HEK293 (cell line): ENCODE measurements around the gene PRKCE.

ENCODE experiments used
- CTCF ChIA-PET: fragments of 350-600 bp; formaldehyde crosslinking; extraction: SDS; loops from one replicate; lab custom pipeline; 2021; ENCODE audit warnings: antibody characterized with exemption; lab: Yijun Ruan, JAX
- POLR2A ChIA-PET: fragments of 300-600 bp; formaldehyde crosslinking; extraction: SDS; loops from one replicate; lab custom pipeline; 2020; ENCODE audit warnings: antibody characterized with exemption, inconsistent platforms; lab: Yijun Ruan, JAX
- H3K27ac ChIP-seq: fragments of 200-500 bp; sonication (Bioruptor generic); 2 replicates; pipeline ENCODE4 v1.5.1; 2014; ENCODE audit warnings: low read depth, low read length, control low read depth, inconsistent platforms; ENCODE audit errors: extremely low read depth
- H3K36me3 ChIP-seq, 2 experiments: fragments of 200-500 bp in 1 of 2; sonication (Bioruptor generic) in 1 of 2; 1 replicate in 1 of 2; 2 replicates in 1 of 2; pipeline ENCODE4 v1.5.1; 2014 to 2017; ENCODE audit warnings: inconsistent platforms in 2 of 2, low read length in 2 of 2; ENCODE audit not compliant: control insufficient read depth in 2 of 2, insufficient read depth in 1 of 2
- H3K4me1 ChIP-seq: fragments of 200-500 bp; sonication (Bioruptor generic); 2 replicates; pipeline ENCODE4 v1.5.1; 2014; ENCODE audit warnings: mild to moderate bottlenecking, low read length, inconsistent platforms; ENCODE audit not compliant: control insufficient read depth, insufficient read depth
- H3K4me3 ChIP-seq: 2 replicates; pipeline ENCODE4 v1.5.1; 2011; ENCODE audit warnings: low read depth, mild to moderate bottlenecking, control low read depth, low read length, moderate library complexity
- H3K9me3 ChIP-seq: fragments of 200-500 bp; sonication (Bioruptor generic); 2 replicates; pipeline ENCODE4 v1.5.1; 2014; ENCODE audit warnings: low read depth, low read length, inconsistent platforms; ENCODE audit not compliant: control insufficient read depth, insufficient read depth
- HOXC10 ChIP-seq: sonication (generic); formaldehyde crosslinking; IDR thresholded peaks from 2 replicates; pipeline ENCODE4 v1.8.1; 2023; ENCODE audit warnings: mild to moderate bottlenecking, missing genetic modification reagents
- OVOL3 ChIP-seq: fragments of 450-650 bp; formaldehyde crosslinking; IDR thresholded peaks from 2 replicates; pipeline ENCODE4 v1.5.1; 2016; ENCODE audit warnings: missing biosample characterization, missing genetic modification characterization
- PRDM10 ChIP-seq: fragments of 450-650 bp; formaldehyde crosslinking; IDR thresholded peaks from 2 replicates; pipeline ENCODE4 v1.5.1; 2016; ENCODE audit warnings: missing biosample characterization, missing genetic modification characterization
- SETDB1 ChIP-seq: IDR thresholded peaks from one replicate; pipeline ENCODE4 v1.6.1; 2017; ENCODE audit warnings: mild to moderate bottlenecking, low read length, moderate library complexity, mixed read lengths; ENCODE audit not compliant: insufficient read length
- ZBTB26 ChIP-seq: fragments of 450-650 bp; formaldehyde crosslinking; optimal IDR thresholded peaks from 2 replicates; pipeline ENCODE3; 2016; ENCODE audit warnings: missing biosample characterization, mild to moderate bottlenecking, missing genetic modification characterization
- ZNF157 ChIP-seq: fragments of 450-650 bp; formaldehyde crosslinking; IDR thresholded peaks from 2 replicates; pipeline ENCODE4 v1.5.1; 2016; ENCODE audit warnings: missing biosample characterization, missing genetic modification characterization
- ZNF211 ChIP-seq: fragments of 450-650 bp; formaldehyde crosslinking; IDR thresholded peaks from 2 replicates; pipeline ENCODE4 v1.5.1; 2016; ENCODE audit warnings: low read depth, missing biosample characterization, missing genetic modification characterization
- ZNF239 ChIP-seq: fragments of 450-650 bp; formaldehyde crosslinking; IDR thresholded peaks from 2 replicates; pipeline ENCODE4 v1.5.1; 2016; ENCODE audit warnings: missing biosample characterization, missing genetic modification characterization
- ZNF341 ChIP-seq: fragments of 450-650 bp; formaldehyde crosslinking; IDR thresholded peaks from 2 replicates; pipeline ENCODE4; 2016; ENCODE audit warnings: low read depth, missing biosample characterization, missing genetic modification characterization
- ZNF623 ChIP-seq: fragments of 450-650 bp; formaldehyde crosslinking; IDR thresholded peaks from 2 replicates; pipeline ENCODE4 v1.5.1; 2016; ENCODE audit warnings: missing biosample characterization, missing genetic modification characterization
- ZNF837 ChIP-seq: fragments of 450-650 bp; formaldehyde crosslinking; IDR thresholded peaks from 2 replicates; pipeline ENCODE4 v1.5.1; 2016; ENCODE audit warnings: missing biosample characterization, missing genetic modification characterization
- TF ChIP-seq, protein P1 (sequence below): fragments of 450-650 bp; formaldehyde crosslinking; IDR thresholded peaks from 2 replicates; pipeline ENCODE4 v1.5.1; 2016; ENCODE audit warnings: missing biosample characterization, missing genetic modification characterization
- TF ChIP-seq, protein P2 (sequence below): fragments of 450-650 bp; IDR thresholded peaks from 2 replicates; pipeline ENCODE4 v1.5.1; 2018; ENCODE audit warnings: missing biosample characterization, missing genetic modification characterization
- TF ChIP-seq, protein P3 (sequence below): fragments of 450-650 bp; formaldehyde crosslinking; IDR thresholded peaks from 2 replicates; pipeline ENCODE4 v1.5.1; 2016; ENCODE audit warnings: missing biosample characterization, missing genetic modification characterization

PRKCE gene

GRCh38 chr2:46116150-46116549 lies 464.7 kb downstream of the PRKCE start:
- TF ChIP-seq ZNF157 (tag by site-specific recombination) (no peak), OVOL3 (tag by site-specific recombination) (no peak), PRDM10 (tag by site-specific recombination) (no peak), ZNF211 (tag by site-specific recombination) (no peak), ZBTB26 (tag by site-specific recombination) (no peak), HOXC10 (CRISPR knock-in tag) (no peak), ZNF341 (tag by site-specific recombination) (no peak)
- TF ChIP-seq, protein P1, sequence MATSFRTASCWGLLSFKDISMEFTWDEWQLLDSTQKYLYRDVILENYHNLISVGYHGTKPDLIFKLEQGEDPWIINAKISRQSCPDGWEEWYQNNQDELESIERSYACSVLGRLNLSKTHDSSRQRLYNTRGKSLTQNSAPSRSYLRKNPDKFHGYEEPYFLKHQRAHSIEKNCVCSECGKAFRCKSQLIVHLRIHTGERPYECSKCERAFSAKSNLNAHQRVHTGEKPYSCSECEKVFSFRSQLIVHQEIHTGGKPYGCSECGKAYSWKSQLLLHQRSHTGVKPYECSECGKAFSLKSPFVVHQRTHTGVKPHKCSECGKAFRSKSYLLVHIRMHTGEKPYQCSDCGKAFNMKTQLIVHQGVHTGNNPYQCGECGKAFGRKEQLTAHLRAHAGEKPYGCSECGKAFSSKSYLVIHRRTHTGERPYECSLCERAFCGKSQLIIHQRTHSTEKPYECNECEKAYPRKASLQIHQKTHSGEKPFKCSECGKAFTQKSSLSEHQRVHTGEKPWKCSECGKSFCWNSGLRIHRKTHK (tag by site-specific recombination) = no peak

GRCh38 chr2:46116553-46116991 lies 465.1 kb downstream of the PRKCE start:
- ChIA-PET CTCF (interaction anchor here (0.6 kb wide), 1 partner anchor 14 kb away, joined by 3 read pairs; no protein-coding TSS in a partner anchor), POLR2A (no interaction called here)
- Histone ChIP-seq H3K4me3 (no peak overlapping the region), H3K36me3 (no peaks in the 10 kb centered on the region), H3K9me3 (no peaks in the 10 kb centered on the region), H3K27ac (no peak overlapping the region), H3K4me1 (0 out of 2 replicates have a peak, but pooled peaks cover 5% of the 10 kb centered on the region)
- no peak for TF ChIP-seq SETDB1
- TF ChIP-seq, protein P2, sequence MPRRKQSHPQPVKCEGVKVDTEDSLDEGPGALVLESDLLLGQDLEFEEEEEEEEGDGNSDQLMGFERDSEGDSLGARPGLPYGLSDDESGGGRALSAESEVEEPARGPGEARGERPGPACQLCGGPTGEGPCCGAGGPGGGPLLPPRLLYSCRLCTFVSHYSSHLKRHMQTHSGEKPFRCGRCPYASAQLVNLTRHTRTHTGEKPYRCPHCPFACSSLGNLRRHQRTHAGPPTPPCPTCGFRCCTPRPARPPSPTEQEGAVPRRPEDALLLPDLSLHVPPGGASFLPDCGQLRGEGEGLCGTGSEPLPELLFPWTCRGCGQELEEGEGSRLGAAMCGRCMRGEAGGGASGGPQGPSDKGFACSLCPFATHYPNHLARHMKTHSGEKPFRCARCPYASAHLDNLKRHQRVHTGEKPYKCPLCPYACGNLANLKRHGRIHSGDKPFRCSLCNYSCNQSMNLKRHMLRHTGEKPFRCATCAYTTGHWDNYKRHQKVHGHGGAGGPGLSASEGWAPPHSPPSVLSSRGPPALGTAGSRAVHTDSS (tag by site-specific recombination) = no peak
- no peak for TF ChIP-seq ZNF837 (tag by site-specific recombination)
- no peak for TF ChIP-seq ZNF623 (tag by site-specific recombination)
- TF ChIP-seq ZNF239 = no peak
- TF ChIP-seq, protein P3, sequence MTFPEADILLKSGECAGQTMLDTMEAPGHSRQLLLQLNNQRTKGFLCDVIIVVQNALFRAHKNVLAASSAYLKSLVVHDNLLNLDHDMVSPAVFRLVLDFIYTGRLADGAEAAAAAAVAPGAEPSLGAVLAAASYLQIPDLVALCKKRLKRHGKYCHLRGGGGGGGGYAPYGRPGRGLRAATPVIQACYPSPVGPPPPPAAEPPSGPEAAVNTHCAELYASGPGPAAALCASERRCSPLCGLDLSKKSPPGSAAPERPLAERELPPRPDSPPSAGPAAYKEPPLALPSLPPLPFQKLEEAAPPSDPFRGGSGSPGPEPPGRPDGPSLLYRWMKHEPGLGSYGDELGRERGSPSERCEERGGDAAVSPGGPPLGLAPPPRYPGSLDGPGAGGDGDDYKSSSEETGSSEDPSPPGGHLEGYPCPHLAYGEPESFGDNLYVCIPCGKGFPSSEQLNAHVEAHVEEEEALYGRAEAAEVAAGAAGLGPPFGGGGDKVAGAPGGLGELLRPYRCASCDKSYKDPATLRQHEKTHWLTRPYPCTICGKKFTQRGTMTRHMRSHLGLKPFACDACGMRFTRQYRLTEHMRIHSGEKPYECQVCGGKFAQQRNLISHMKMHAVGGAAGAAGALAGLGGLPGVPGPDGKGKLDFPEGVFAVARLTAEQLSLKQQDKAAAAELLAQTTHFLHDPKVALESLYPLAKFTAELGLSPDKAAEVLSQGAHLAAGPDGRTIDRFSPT (tag by site-specific recombination) = no peak

More at GRCh38 chr2:46116150-46116549, 464.7 kb downstream of the PRKCE start:
- ChIA-PET CTCF (interaction anchor here (0.6 to 0.7 kb wide), 2 partner anchors 15 to 54 kb away, joined by 3 read pairs; no protein-coding TSS in a partner anchor), POLR2A (no interaction called here)
- Histone ChIP-seq H3K36me3 (no peaks in the 10 kb centered on the region), H3K9me3 (no peaks in the 10 kb centered on the region), H3K27ac (no peak overlapping the region), H3K4me1 (0 out of 2 replicates have a peak, but pooled peaks cover 5% of the 10 kb centered on the region), H3K4me3 (no peak overlapping the region)
